Peyer's patch (tissue), 4 donors: ENCODE data around the gene CSNK2A1. TPM values are rescaled to one million over a fixed set of nuclear protein-coding genes. Genes with fewer than 3 reads are reported as not detected.
"Not testable (repeated sequence)": the region's sequence is repeated elsewhere in the genome, so short reads cannot be mapped to it uniquely, and the experiment has no call there.

Experiments used
- DNase-seq, 3 donors: peaks; one replicate each; pipeline ENCODE4 v3.0.0-alpha.2; 2017 to 2019
- H3K27ac ChIP-seq, 4 donors: fragments of 200-600 bp; sonication (generic); one replicate each; pipeline ENCODE4 v1.5.1; 2016 to 2019
- H3K27me3 ChIP-seq, 2 donors: fragments of 200-600 bp; sonication (generic); one replicate each; pipeline ENCODE4 v1.5.1; 2019
- H3K36me3 ChIP-seq, 3 donors: fragments of 200-600 bp; sonication (generic); one replicate each; pipeline ENCODE4 v1.5.1; 2016 to 2019
- H3K4me1 ChIP-seq, 4 donors: fragments of 200-600 bp; sonication (generic); one replicate each; pipeline ENCODE4 v1.5.1; 2016 to 2019
- H3K4me3 ChIP-seq, 4 donors: fragments of 200-600 bp; sonication (generic); 1 replicate in 3 of 4; 2 replicates in 1 of 4; pipeline ENCODE4 v1.5.1; 2016 to 2019; ENCODE audit warnings: mild to moderate bottlenecking in 1 of 4
- H3K9me3 ChIP-seq, 4 donors: fragments of 200-600 bp; sonication (generic); one replicate each; pipeline ENCODE4 v1.5.1; 2016 to 2019; ENCODE audit warnings: mild to moderate bottlenecking in 1 of 4
- CTCF ChIP-seq, 6 experiments: fragments of 450-650 bp in 4 of 6; fragments of 200-600 bp in 2 of 6; sonication (generic) in 1 of 6; IDR thresholded peaks; one replicate each; pipeline ENCODE4 v1.5.1; 2017 to 2019; ENCODE audit warnings: antibody characterized with exemption in 6 of 6, mild to moderate bottlenecking in 3 of 6, moderate library complexity in 1 of 6
- POLR2A ChIP-seq, 2 donors: fragments of 450-650 bp; IDR thresholded peaks; one replicate each; pipeline ENCODE4 v1.5.1; 2017; ENCODE audit warnings: antibody characterized with exemption in 2 of 2, mild to moderate bottlenecking in 2 of 2, moderate library complexity in 2 of 2
- total RNA-seq, 4 donors: library from RNA; depleted of rRNA; stranded (reverse); fragments of >200 nt; gene quantifications; one replicate each; pipeline ENCODE4 v1.1.0, GENCODE V29; 2016

CSNK2A1 gene
- total RNA-seq, 4 donors from 2014 or later = 60.2 to 105 (median 97.3) TPM

GRCh38 chr20:584971-585301, 41.3 kb upstream of the CSNK2A1 start:
- no peaks in the 10 kb centered on the region for H3K27me3 ChIP-seq
- H3K9me3 ChIP-seq = no peaks in the 10 kb centered on the region
- DNase-seq = peak in 1 of 3 donors; percentile 6
- H3K4me1 ChIP-seq = no peaks in the 10 kb centered on the region
- H3K36me3 ChIP-seq = no peaks in the 10 kb centered on the region
- TF ChIP-seq CTCF (IDR thresholded peaks at IDR 0.05) = no peak
- no peak for TF ChIP-seq POLR2A (IDR thresholded peaks at IDR 0.05)
- no peak overlapping the region for H3K4me3 ChIP-seq
- H3K27ac ChIP-seq = no peak overlapping the region

- Histone ChIP-seq H3K36me3 (no peaks in the 10 kb centered on the region), H3K27me3 (no peaks in the 10 kb centered on the region), H3K4me3 (no peak overlapping the region), H3K9me3 (no peaks in the 10 kb centered on the region), H3K4me1 (no peaks in the 10 kb centered on the region), H3K27ac (no peak overlapping the region)
- TF ChIP-seq POLR2A (IDR thresholded peaks at IDR 0.05) (no peak), CTCF (IDR thresholded peaks at IDR 0.05) (no peak)
- DNase-seq = peak in 1 of 3 donors; percentile 23
These were observed 40.8 kb upstream of the CSNK2A1 start for GRCh38 chr20:584161-584970.

GRCh38 chr20:582204-582603, 38.6 kb upstream of the CSNK2A1 start:
- H3K9me3 ChIP-seq = no peaks in the 10 kb centered on the region
- no peak overlapping the region for H3K4me3 ChIP-seq
- no peaks in the 10 kb centered on the region for H3K27me3 ChIP-seq
- H3K4me1 ChIP-seq = no peaks in the 10 kb centered on the region
- H3K36me3 ChIP-seq = no peaks in the 10 kb centered on the region
- no peak for TF ChIP-seq CTCF (IDR thresholded peaks at IDR 0.05)
- TF ChIP-seq POLR2A (IDR thresholded peaks at IDR 0.05) = no peak
- DNase-seq = peak in 1 of 3 donors; percentile 5
- H3K27ac ChIP-seq = no peak overlapping the region

GRCh38 chr20:578940-579690, 35.5 kb upstream of the CSNK2A1 start:
- H3K9me3 ChIP-seq, DNase-seq, H3K36me3 ChIP-seq, H3K4me1 ChIP-seq, H3K27me3 ChIP-seq, H3K27ac ChIP-seq, H3K4me3 ChIP-seq: not testable (repeated sequence)

- H3K4me1 ChIP-seq = no peaks in the 10 kb centered on the region
- H3K4me3 ChIP-seq = no peak overlapping the region
- TF ChIP-seq POLR2A (IDR thresholded peaks at IDR 0.05) (no peak), CTCF (IDR thresholded peaks at IDR 0.05) (peak in 2 of 6 experiments; percentile 6 to 24)
- H3K9me3 ChIP-seq = no peaks in the 10 kb centered on the region
- no peaks in the 10 kb centered on the region for H3K27me3 ChIP-seq
- peak in 1 of 3 donors; percentile 33 for DNase-seq
- H3K36me3 ChIP-seq = no peaks in the 10 kb centered on the region
- no peak overlapping the region for H3K27ac ChIP-seq
These were observed 33.7 kb upstream of the CSNK2A1 start for GRCh38 chr20:577167-577791.

- no peaks in the 10 kb centered on the region for H3K36me3 ChIP-seq
- no peaks in the 10 kb centered on the region for H3K4me1 ChIP-seq
- H3K27ac ChIP-seq = no peak overlapping the region
- TF ChIP-seq CTCF (IDR thresholded peaks at IDR 0.05) = no peak
- no peak for TF ChIP-seq POLR2A (IDR thresholded peaks at IDR 0.05)
- DNase-seq = peak in 1 of 3 donors; percentile 31
- no peak overlapping the region for H3K4me3 ChIP-seq
- H3K9me3 ChIP-seq = no peaks in the 10 kb centered on the region
- H3K27me3 ChIP-seq = no peaks in the 10 kb centered on the region
These were observed 32.6 kb upstream of the CSNK2A1 start for GRCh38 chr20:576156-576555.
